ENCODE results near the gene MRPL49. TPM values are rescaled to one million over a fixed set of nuclear protein-coding genes. Genes with fewer than 3 reads are reported as not detected.

The MRPL49 gene
- polyA plus RNA-seq, 2 of the 4 experiments (the other 2 are of a cell fraction): 55.5 to 65.5 TPM

DNA sequence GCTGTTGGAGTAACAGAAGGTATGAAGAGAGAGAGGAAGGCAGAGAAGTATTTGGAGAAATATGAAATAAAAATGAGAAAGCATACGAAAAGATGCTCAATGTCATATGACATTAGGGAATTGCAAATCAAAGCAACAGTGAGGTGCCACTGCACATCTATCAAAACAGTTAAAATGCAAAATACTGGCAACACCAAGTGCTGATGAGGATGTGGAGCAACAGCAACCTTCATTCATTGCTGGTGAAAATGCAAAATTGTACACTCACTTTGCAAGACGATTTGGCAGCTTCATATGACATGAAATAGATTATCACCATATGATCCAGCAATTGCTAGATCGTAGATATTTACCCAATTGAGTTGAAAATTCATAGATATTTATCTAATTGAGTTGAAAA is 38.5 kb downstream of the MRPL49 start:
- ChIA-PET POLR2A (no interaction called here), CTCF (interaction anchor here (1.8 kb wide), 1 partner anchor 114 kb away, joined by 3 read pairs; no protein-coding TSS in a partner anchor)

DNA sequence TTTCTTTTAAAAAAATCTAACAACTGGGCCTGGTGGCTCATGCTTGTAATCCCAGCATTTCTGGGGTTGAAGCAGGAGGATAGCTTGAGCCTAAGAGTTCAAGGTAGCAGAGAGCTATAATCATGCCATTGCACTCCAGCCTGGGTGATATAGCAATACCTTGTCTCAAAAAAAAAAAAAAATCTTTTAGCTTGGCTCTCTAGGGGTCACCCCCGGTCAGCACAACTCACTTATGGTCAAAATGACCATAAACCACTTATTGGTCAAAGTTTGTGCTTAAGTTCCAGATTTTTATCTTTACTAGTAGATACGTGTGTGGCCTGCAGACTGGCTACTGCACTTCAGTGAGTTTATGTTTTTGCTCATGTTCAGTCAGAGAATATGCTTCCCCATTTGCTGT is 41.6 kb downstream of the MRPL49 start:
- no peaks in the 10 kb centered on the region for H3K9me3 ChIP-seq
- DNase-seq (ENCODE audit: low read depth in 1 of 2, low spot score in 1 of 2): no peak
- 0 out of 3 replicates have a peak, but pooled peaks cover 4% of the 10 kb centered on the region for H3K4me1 ChIP-seq
- no peak for FAIRE-seq
- H3K4me3 ChIP-seq: no peak overlapping the region
- ChIA-PET CTCF (interaction anchor here (0.6 to 1.6 kb wide), 4 partner anchors 18 to 286 kb away, joined by 3 to 4 read pairs (median 4); partner anchors contain the start of gene CAPN1), POLR2A (interaction anchor here (0.6 kb wide), 1 partner anchor 29 kb away, joined by 3 read pairs; no protein-coding TSS in a partner anchor)
- no peak for ATAC-seq
- TF ChIP-seq JUN (IDR thresholded peaks at IDR 0.05) (no peak), JUNB (IDR thresholded peaks at IDR 0.05) (no peak), HEYL (CRISPR knock-in tag; IDR thresholded peaks at IDR 0.05) (no peak), BHLHE40 (IDR thresholded peaks at IDR 0.05; ENCODE audit: low read depth, low read length) (no peak), ZFP36 (IDR thresholded peaks at IDR 0.05; ENCODE audit: borderline replicate concordance, partially characterized antibody) (no peak), SMC3 (IDR thresholded peaks at IDR 0.05) (no peak), TP53 (CRISPR knock-in tag; IDR thresholded peaks at IDR 0.05) (no peak), MAFK (IDR thresholded peaks at IDR 0.05; ENCODE audit: partially characterized antibody) (no peak), KDM1A (IDR thresholded peaks at IDR 0.05; ENCODE audit: low read depth) (no peak), EHF (CRISPR knock-in tag; IDR thresholded peaks at IDR 0.05) (no peak), NFE2L2 (conservative IDR thresholded peaks at IDR 0.05; ENCODE audit: low read length) (no peak), HDAC2 (IDR thresholded peaks at IDR 0.05) (no peak), RARB (CRISPR knock-in tag; IDR thresholded peaks at IDR 0.05) (no peak), FOXS1 (CRISPR knock-in tag; IDR thresholded peaks at IDR 0.05) (no peak), RFX5 (IDR thresholded peaks at IDR 0.05) (no peak)
- TF ChIP-seq, protein P1, sequence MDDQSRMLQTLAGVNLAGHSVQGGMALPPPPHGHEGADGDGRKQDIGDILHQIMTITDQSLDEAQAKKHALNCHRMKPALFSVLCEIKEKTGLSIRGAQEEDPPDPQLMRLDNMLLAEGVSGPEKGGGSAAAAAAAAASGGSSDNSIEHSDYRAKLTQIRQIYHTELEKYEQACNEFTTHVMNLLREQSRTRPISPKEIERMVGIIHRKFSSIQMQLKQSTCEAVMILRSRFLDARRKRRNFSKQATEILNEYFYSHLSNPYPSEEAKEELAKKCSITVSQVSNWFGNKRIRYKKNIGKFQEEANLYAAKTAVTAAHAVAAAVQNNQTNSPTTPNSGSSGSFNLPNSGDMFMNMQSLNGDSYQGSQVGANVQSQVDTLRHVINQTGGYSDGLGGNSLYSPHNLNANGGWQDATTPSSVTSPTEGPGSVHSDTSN (IDR thresholded peaks at IDR 0.05): no peak
- TF ChIP-seq, protein P2, sequence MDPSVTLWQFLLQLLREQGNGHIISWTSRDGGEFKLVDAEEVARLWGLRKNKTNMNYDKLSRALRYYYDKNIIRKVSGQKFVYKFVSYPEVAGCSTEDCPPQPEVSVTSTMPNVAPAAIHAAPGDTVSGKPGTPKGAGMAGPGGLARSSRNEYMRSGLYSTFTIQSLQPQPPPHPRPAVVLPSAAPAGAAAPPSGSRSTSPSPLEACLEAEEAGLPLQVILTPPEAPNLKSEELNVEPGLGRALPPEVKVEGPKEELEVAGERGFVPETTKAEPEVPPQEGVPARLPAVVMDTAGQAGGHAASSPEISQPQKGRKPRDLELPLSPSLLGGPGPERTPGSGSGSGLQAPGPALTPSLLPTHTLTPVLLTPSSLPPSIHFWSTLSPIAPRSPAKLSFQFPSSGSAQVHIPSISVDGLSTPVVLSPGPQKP (IDR thresholded peaks at IDR 0.05; ENCODE audit: low read depth, low read length): no peak
- TF ChIP-seq, protein P3, sequence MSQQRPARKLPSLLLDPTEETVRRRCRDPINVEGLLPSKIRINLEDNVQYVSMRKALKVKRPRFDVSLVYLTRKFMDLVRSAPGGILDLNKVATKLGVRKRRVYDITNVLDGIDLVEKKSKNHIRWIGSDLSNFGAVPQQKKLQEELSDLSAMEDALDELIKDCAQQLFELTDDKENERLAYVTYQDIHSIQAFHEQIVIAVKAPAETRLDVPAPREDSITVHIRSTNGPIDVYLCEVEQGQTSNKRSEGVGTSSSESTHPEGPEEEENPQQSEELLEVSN (IDR thresholded peaks at IDR 0.05; ENCODE audit: borderline replicate concordance, low read depth): no peak
- TF ChIP-seq, protein P4, sequence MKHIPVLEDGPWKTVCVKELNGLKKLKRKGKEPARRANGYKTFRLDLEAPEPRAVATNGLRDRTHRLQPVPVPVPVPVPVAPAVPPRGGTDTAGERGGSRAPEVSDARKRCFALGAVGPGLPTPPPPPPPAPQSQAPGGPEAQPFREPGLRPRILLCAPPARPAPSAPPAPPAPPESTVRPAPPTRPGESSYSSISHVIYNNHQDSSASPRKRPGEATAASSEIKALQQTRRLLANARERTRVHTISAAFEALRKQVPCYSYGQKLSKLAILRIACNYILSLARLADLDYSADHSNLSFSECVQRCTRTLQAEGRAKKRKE (CRISPR knock-in tag; IDR thresholded peaks at IDR 0.05; ENCODE audit: low read depth): no peak
- H3K4me2 ChIP-seq: no peak overlapping the region
- 68% methylated on average over 2 of the region's 2 CpGs for WGBS (ENCODE audit: missing lambda C conversion rate)
- H3K27ac ChIP-seq: no peak overlapping the region

More for the DNA sequence above, 38.5 kb downstream of the MRPL49 start:
- Histone ChIP-seq H3K4me3 (no peak overlapping the region), H3K4me1 (no peaks in the 10 kb centered on the region), H3K4me2 (no peak overlapping the region), H3K27ac (no peak overlapping the region), H3K9me3 (no peaks in the 10 kb centered on the region)
- ATAC-seq (no peak), DNase-seq (ENCODE audit: low read depth in 1 of 2, low spot score in 1 of 2) (no peak), FAIRE-seq (no peak)
- 32% methylated on average over 3 of the region's 3 CpGs for WGBS (ENCODE audit: missing lambda C conversion rate)
- no peak for TF ChIP-seq JUNB (IDR thresholded peaks at IDR 0.05)
- TF ChIP-seq ZC3H11A (IDR thresholded peaks at IDR 0.05): no peak
- no peak for TF ChIP-seq KDM5A (IDR thresholded peaks at IDR 0.05)
- TF ChIP-seq SMC3 (IDR thresholded peaks at IDR 0.05): no peak
- no peak for TF ChIP-seq BHLHE40 (IDR thresholded peaks at IDR 0.05; ENCODE audit: low read depth, low read length)
- TF ChIP-seq ZNF302 (CRISPR knock-in tag; IDR thresholded peaks at IDR 0.05): no peak
- no peak for TF ChIP-seq CEBPB (IDR thresholded peaks at IDR 0.05)
- TF ChIP-seq ESRRA (IDR thresholded peaks at IDR 0.05; ENCODE audit: borderline replicate concordance, low read length): no peak
- TF ChIP-seq, protein P5, sequence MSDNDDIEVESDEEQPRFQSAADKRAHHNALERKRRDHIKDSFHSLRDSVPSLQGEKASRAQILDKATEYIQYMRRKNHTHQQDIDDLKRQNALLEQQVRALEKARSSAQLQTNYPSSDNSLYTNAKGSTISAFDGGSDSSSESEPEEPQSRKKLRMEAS (IDR thresholded peaks at IDR 0.05): no peak
- TF ChIP-seq, protein P4 (CRISPR knock-in tag; IDR thresholded peaks at IDR 0.05; ENCODE audit: low read depth): no peak
- TF ChIP-seq EHF (CRISPR knock-in tag; IDR thresholded peaks at IDR 0.05): no peak
- TF ChIP-seq, protein P6, sequence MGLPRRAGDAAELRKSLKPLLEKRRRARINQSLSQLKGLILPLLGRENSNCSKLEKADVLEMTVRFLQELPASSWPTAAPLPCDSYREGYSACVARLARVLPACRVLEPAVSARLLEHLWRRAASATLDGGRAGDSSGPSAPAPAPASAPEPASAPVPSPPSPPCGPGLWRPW (IDR thresholded peaks at IDR 0.05): no peak
- TF ChIP-seq JUN (IDR thresholded peaks at IDR 0.05): no peak
- TF ChIP-seq, protein P7, sequence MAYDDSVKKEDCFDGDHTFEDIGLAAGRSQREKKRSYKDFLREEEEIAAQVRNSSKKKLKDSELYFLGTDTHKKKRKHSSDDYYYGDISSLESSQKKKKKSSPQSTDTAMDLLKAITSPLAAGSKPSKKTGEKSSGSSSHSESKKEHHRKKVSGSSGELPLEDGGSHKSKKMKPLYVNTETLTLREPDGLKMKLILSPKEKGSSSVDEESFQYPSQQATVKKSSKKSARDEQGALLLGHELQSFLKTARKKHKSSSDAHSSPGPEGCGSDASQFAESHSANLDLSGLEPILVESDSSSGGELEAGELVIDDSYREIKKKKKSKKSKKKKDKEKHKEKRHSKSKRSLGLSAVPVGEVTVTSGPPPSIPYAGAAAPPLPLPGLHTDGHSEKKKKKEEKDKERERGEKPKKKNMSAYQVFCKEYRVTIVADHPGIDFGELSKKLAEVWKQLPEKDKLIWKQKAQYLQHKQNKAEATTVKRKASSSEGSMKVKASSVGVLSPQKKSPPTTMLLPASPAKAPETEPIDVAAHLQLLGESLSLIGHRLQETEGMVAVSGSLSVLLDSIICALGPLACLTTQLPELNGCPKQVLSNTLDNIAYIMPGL (CRISPR knock-in tag; IDR thresholded peaks at IDR 0.05; ENCODE audit: borderline replicate concordance): no peak
- TF ChIP-seq TP53 (CRISPR knock-in tag; IDR thresholded peaks at IDR 0.05): no peak
- no peak for TF ChIP-seq SREBF2 (IDR thresholded peaks at IDR 0.05)
- TF ChIP-seq EP300 (IDR thresholded peaks at IDR 0.05): no peak
- no peak for TF ChIP-seq CHD4 (IDR thresholded peaks at IDR 0.05; ENCODE audit: borderline replicate concordance)
